BLaER1 (cell line): Measurements from ENCODE around the gene CNOT6.
A peak's percentile ranks its signal among the peaks of the same experiment; 100 is the strongest.
"Not testable (repeated sequence)": the region's sequence is repeated elsewhere in the genome, so short reads cannot be mapped to it uniquely, and the experiment has no call there.

Experiments
- H3K27ac ChIP-seq: shearing (Covaris generic); formaldehyde crosslinking; 2 replicates; pipeline ENCODE4 v1.8.1; 2022
- H3K27me3 ChIP-seq: shearing (Covaris generic); formaldehyde crosslinking; 2 replicates; pipeline ENCODE4 v1.8.1; 2022
- H3K36me3 ChIP-seq: shearing (Covaris generic); formaldehyde crosslinking; 2 replicates; pipeline ENCODE4 v1.8.1; 2022
- H3K4me1 ChIP-seq: shearing (Covaris generic); formaldehyde crosslinking; 2 replicates; pipeline ENCODE4 v1.8.1; 2022
- H3K4me2 ChIP-seq: shearing (Covaris generic); formaldehyde crosslinking; 2 replicates; pipeline ENCODE4 v1.8.1; 2022
- H3K4me3 ChIP-seq: shearing (Covaris generic); formaldehyde crosslinking; 2 replicates; pipeline ENCODE4 v1.8.1; 2022
- H3K9ac ChIP-seq: shearing (Covaris generic); formaldehyde crosslinking; 2 replicates; pipeline ENCODE4 v1.8.1; 2022
- H3K9me3 ChIP-seq: shearing (Covaris generic); formaldehyde crosslinking; 2 replicates; pipeline ENCODE4 v1.8.1; 2022
- H4K20me1 ChIP-seq: shearing (Covaris generic); formaldehyde crosslinking; 2 replicates; pipeline ENCODE4 v1.8.1; 2022
- Cebpa-rat ChIP-seq: shearing (Covaris generic); IDR thresholded peaks from 2 replicates; pipeline ENCODE4 v1.8.1; 2022

CNOT6 gene

GRCh38 chr5:180494060-180494509 lies at the start of gene CNOT6:
Gene CNOT6, plus strand, starts transcription at chr5:180494379. Its CDS starts 34,898 bp downstream, at chr5:180529277.
- Histone ChIP-seq H3K9ac (peak within 1 kb of the TSS; percentile 99), H3K4me1 (peaks cover 42% of the 10 kb centered on the region), H3K36me3 (peaks cover 31% of the 10 kb centered on the region), H3K4me3 (peak within 1 kb of the TSS; percentile 99), H3K27me3 (no peaks in the 10 kb centered on the region), H3K9me3 (no peaks in the 10 kb centered on the region), H3K27ac (peak within 1 kb of the TSS; percentile 99), H3K4me2 (peak within 1 kb of the TSS; percentile 86), H4K20me1 (peaks cover 47% of the 10 kb centered on the region)
- TF ChIP-seq Cebpa-rat, result no peak

GRCh38 chr5:180454752-180455151 lies 39.4 kb upstream of the CNOT6 start:
- no peaks in the 10 kb centered on the region for H4K20me1 ChIP-seq
- no peak overlapping the region for H3K4me3 ChIP-seq
- no peak for TF ChIP-seq Cebpa-rat
- no peaks in the 10 kb centered on the region for H3K36me3 ChIP-seq
- H3K9ac ChIP-seq, result no peak overlapping the region
- H3K27ac ChIP-seq, result no peak overlapping the region
- no peaks in the 10 kb centered on the region for H3K4me1 ChIP-seq
- peaks cover 18% of the 10 kb centered on the region for H3K9me3 ChIP-seq
- no peaks in the 10 kb centered on the region for H3K27me3 ChIP-seq
- H3K4me2 ChIP-seq, result no peak overlapping the region

GRCh38 chr5:180455872-180456271 lies 38.3 kb upstream of the CNOT6 start:
- no peaks in the 10 kb centered on the region for H4K20me1 ChIP-seq
- H3K27me3 ChIP-seq, result no peaks in the 10 kb centered on the region
- no peak overlapping the region for H3K27ac ChIP-seq
- H3K9me3 ChIP-seq, result peaks cover 18% of the 10 kb centered on the region
- TF ChIP-seq Cebpa-rat, result no peak
- no peak overlapping the region for H3K4me2 ChIP-seq
- H3K4me1 ChIP-seq, result no peaks in the 10 kb centered on the region
- no peaks in the 10 kb centered on the region for H3K36me3 ChIP-seq
- H3K9ac ChIP-seq, result no peak overlapping the region
- H3K4me3 ChIP-seq, result no peak overlapping the region

GRCh38 chr5:180456792-180457191 lies 37.4 kb upstream of the CNOT6 start:
- H3K36me3 ChIP-seq, result no peaks in the 10 kb centered on the region
- H3K9me3 ChIP-seq, result peaks cover 18% of the 10 kb centered on the region
- TF ChIP-seq Cebpa-rat, result no peak
- H3K4me3 ChIP-seq, result no peak overlapping the region
- no peaks in the 10 kb centered on the region for H3K4me1 ChIP-seq
- no peak overlapping the region for H3K4me2 ChIP-seq
- no peaks in the 10 kb centered on the region for H3K27me3 ChIP-seq
- H3K27ac ChIP-seq, result no peak overlapping the region
- no peak overlapping the region for H3K9ac ChIP-seq
- no peaks in the 10 kb centered on the region for H4K20me1 ChIP-seq

GRCh38 chr5:180458852-180459673 lies 35.1 kb upstream of the CNOT6 start:
- peaks cover 14% of the 10 kb centered on the region for H3K9me3 ChIP-seq
- not testable (repeated sequence) for H3K4me1 ChIP-seq, H4K20me1 ChIP-seq, H3K4me2 ChIP-seq, H3K4me3 ChIP-seq, H3K27me3 ChIP-seq, H3K36me3 ChIP-seq, H3K9ac ChIP-seq, H3K27ac ChIP-seq

GRCh38 chr5:180459674-180460142 lies 34.5 kb upstream of the CNOT6 start:
- not testable (repeated sequence) for H3K27me3 ChIP-seq, H3K36me3 ChIP-seq, H3K9ac ChIP-seq, H3K4me3 ChIP-seq, H3K27ac ChIP-seq, H4K20me1 ChIP-seq, H3K4me1 ChIP-seq, H3K4me2 ChIP-seq
- H3K9me3 ChIP-seq, result peaks cover 14% of the 10 kb centered on the region

GRCh38 chr5:180460834-180461233 lies 33.3 kb upstream of the CNOT6 start:
- Histone ChIP-seq H4K20me1 (no peaks in the 10 kb centered on the region), H3K4me3 (no peak overlapping the region), H3K27ac (no peak overlapping the region), H3K27me3 (no peaks in the 10 kb centered on the region), H3K4me1 (no peaks in the 10 kb centered on the region), H3K4me2 (no peak overlapping the region), H3K9me3 (peaks cover 18% of the 10 kb centered on the region), H3K9ac (no peak overlapping the region), H3K36me3 (no peaks in the 10 kb centered on the region)
- no peak for TF ChIP-seq Cebpa-rat

GRCh38 chr5:180461303-180461702 lies 32.9 kb upstream of the CNOT6 start:
- Histone ChIP-seq H3K9me3 (peaks cover 18% of the 10 kb centered on the region), H4K20me1 (no peaks in the 10 kb centered on the region), H3K4me1 (no peaks in the 10 kb centered on the region), H3K9ac (no peak overlapping the region), H3K4me3 (no peak overlapping the region), H3K36me3 (no peaks in the 10 kb centered on the region), H3K27me3 (no peaks in the 10 kb centered on the region), H3K27ac (no peak overlapping the region), H3K4me2 (no peak overlapping the region)
- TF ChIP-seq Cebpa-rat, result no peak

- H4K20me1 ChIP-seq, result no peaks in the 10 kb centered on the region
- no peak overlapping the region for H3K4me2 ChIP-seq
- H3K27me3 ChIP-seq, result no peaks in the 10 kb centered on the region
- no peaks in the 10 kb centered on the region for H3K4me1 ChIP-seq
- H3K9me3 ChIP-seq, result peaks cover 14% of the 10 kb centered on the region
- no peak overlapping the region for H3K9ac ChIP-seq
- H3K36me3 ChIP-seq, result no peaks in the 10 kb centered on the region
- no peak overlapping the region for H3K4me3 ChIP-seq
- no peak for TF ChIP-seq Cebpa-rat
- H3K27ac ChIP-seq, result no peak overlapping the region
These were observed 30.8 kb upstream of the CNOT6 start for GRCh38 chr5:180463216-180463900.

GRCh38 chr5:180463916-180464602 lies 30.1 kb upstream of the CNOT6 start:
- Histone ChIP-seq H3K27me3 (no peaks in the 10 kb centered on the region), H3K27ac (no peak overlapping the region), H3K9me3 (peaks cover 8% of the 10 kb centered on the region; the same call in 1 of the 2 replicates), H3K9ac (no peak overlapping the region), H3K4me3 (no peak overlapping the region), H3K4me1 (no peaks in the 10 kb centered on the region), H3K4me2 (no peak overlapping the region), H4K20me1 (no peaks in the 10 kb centered on the region), H3K36me3 (no peaks in the 10 kb centered on the region)
- no peak for TF ChIP-seq Cebpa-rat
